GM18526 (cell line): Measurements from ENCODE around the gene RELL1.

Experiments used
- POLR2A ChIP-seq: IDR thresholded peaks from 3 replicates; pipeline ENCODE4 v1.6.1; 2011; ENCODE audit not compliant: insufficient read length; ENCODE audit errors: extremely low read depth

Gene RELL1

GRCh38 chr4:37605843-37606565, 80.2 kb downstream of the RELL1 start:
- TF ChIP-seq POLR2A, result no peak

- no peak for TF ChIP-seq POLR2A
Measured at GRCh38 chr4:37604461-37604860, 81.7 kb downstream of the RELL1 start.

- TF ChIP-seq POLR2A, result no peak
Measured at GRCh38 chr4:37603711-37604110, 82.5 kb downstream of the RELL1 start.

DNA sequence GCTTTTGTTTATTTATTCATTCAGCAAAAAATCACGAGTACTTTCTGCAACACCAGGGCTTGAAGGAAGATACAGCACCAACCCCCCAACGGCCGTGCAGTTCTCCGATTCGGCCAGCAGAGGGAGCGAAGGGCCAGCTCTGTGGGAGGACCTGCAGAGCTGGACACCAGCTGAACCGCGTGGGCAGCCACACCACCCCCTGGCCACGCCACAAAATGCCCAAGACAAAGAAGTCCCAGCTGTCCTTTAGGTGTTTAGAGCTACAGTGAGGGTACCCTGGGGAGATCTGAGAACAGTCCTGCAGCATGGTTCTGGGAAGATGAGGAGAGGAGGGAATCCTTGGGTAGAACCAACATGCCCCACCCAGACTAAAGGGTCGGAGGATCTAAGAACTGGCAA, 83.1 kb downstream of the RELL1 start:
- TF ChIP-seq POLR2A, result no peak

DNA sequence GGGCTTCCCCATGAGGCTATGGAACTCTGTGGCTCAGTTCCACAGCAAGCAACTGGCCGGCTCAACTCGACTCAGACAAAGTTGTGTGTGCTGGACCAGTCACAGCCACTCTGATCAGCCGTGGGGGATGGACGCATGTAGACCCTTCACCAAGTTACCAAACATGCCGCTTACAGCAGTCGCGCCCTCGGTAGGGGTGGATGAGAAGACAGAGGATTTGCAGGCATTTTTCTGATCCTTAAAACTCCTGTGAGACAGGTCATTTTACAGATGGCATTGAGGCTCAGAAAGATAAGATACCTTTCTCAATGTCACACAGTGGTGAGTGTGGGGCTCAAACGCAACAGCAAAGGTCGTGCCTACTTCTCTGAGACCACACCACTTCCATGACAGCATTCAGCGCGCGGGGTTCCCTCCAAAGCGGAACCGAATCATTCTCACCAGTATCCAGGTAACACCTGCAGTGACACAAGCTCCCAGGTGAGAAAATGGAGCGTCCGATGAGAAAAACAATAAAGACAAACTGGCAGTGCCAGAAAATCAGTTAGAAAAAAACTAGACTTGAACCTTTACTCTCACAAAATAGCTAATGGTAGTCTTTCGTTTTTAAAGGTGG, 83.6 kb downstream of the RELL1 start:
- no peak for TF ChIP-seq POLR2A

- TF ChIP-seq POLR2A, result no peak
Measured at GRCh38 chr4:37601531-37601930, 84.6 kb downstream of the RELL1 start.

DNA sequence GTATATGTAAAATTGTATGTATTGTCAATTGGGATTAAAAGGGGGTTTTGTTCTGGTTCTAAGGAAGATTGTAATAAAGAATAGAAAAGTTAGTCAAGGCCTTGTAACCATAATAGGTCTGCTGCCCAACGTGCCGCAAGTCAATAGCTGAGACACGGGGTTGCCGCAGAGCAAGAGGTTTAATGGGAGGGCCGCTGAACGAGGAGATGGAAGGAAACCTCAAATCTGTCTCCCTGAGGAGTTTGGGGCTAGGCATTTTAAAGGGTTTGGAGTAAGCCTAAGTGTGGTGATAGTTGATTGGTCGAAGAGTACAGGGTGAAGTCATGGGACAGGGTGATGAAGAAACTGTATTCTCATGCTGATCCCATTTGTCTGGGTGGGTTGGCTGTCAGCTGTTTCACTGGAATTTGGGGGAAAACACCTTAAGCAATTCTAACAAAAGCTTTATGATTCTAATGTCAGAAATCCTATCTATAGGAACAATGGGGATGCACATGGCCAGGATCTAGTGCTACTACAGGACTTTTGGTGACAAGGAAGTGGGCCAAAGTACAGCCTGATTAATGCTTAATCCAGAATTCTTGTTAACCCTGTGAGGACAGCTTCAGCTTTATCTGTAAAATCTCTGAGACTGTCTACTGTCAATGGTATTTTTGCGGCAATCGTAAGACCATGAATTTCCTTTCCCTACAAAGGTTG, 86.9 kb downstream of the RELL1 start:
- no peak for TF ChIP-seq POLR2A

- TF ChIP-seq POLR2A, result no peak
Measured at GRCh38 chr4:37597034-37597433, 89.1 kb downstream of the RELL1 start.

GRCh38 chr4:37595875-37596680, 90.1 kb downstream of the RELL1 start:
- no peak for TF ChIP-seq POLR2A

- TF ChIP-seq POLR2A, result no peak
Measured at GRCh38 chr4:37594099-37594498, 92.1 kb downstream of the RELL1 start.

- TF ChIP-seq POLR2A, result no peak
Measured at GRCh38 chr4:37591349-37591748, 94.8 kb downstream of the RELL1 start.

GRCh38 chr4:37590016-37590415, 96.2 kb downstream of the RELL1 start:
- TF ChIP-seq POLR2A, result no peak

- TF ChIP-seq POLR2A, result no peak
Measured at GRCh38 chr4:37588150-37588549, 98.0 kb downstream of the RELL1 start.

GRCh38 chr4:37586194-37586593, 100.0 kb downstream of the RELL1 start:
- no peak for TF ChIP-seq POLR2A

- TF ChIP-seq POLR2A, result no peak
Measured at GRCh38 chr4:37584493-37585060, 101.6 kb downstream of the RELL1 start.
